ENCODE data around the gene UTP20. TPM values are rescaled to one million over a fixed set of nuclear protein-coding genes. Genes with fewer than 3 reads are reported as not detected.
"Not testable (repeated sequence)": the region's sequence is repeated elsewhere in the genome, so short reads cannot be mapped to it uniquely, and the experiment has no call there.

Gene UTP20
- total RNA-seq, 2 donors from 2014 or later: 7.5 to 8.8 TPM

GRCh38 chr12:101322480-101322879, 42.6 kb downstream of the UTP20 start:
- DNase-seq (no peak), ATAC-seq (no peak)
- intact Hi-C loops (cut with DNase I): no loop called here

DNA sequence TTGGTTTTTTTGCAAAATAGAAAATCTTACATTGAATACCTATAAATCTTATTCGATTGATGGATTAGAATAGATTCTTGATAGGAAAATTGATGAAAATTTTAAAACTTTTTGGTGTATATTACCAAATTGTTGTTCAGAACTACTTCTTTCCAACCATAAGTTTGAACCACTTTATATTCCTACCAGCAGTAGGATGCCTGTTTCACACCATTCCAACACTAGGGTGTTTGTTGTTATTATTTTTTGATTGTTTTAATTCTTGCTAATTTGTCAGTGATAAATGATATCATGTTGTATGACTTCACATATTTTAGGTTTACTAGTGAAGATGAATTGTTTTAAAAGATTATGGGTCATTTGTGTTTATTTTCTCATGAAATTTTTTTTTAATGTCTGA, 43.4 kb downstream of the UTP20 start:
- ATAC-seq: no peak
- intact Hi-C loops (cut with DNase I): no loop called here
- DNase-seq: no peak

- ATAC-seq (no peak), DNase-seq (no peak)
- intact Hi-C loops (cut with DNase I): no loop called here
Measured at GRCh38 chr12:101325590-101325989, 45.7 kb downstream of the UTP20 start.

DNA sequence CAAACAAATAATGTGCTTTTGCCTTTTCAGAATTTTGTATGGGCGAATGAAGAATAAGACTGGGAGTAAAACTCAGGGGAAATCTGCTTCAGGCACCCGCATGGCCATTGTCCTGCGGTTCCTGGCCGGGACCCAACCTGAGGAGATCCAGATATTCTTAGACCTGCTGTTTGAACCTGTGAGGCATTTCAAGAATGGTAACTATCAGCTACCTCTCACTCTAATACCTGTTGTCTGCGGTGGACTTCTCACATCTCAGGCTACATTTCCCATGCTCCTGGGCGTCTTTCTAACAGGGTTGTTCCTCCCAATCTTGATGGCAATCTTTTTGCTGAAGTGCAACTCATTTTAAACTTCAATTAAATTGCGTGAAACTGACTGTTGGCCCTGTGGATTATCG, 47.1 kb downstream of the UTP20 start:
- DNase-seq (no peak), ATAC-seq (no peak)
- intact Hi-C loops (cut with DNase I): no loop called here

- intact Hi-C loops (cut with DNase I): no loop called here
Measured at GRCh38 chr12:101327546-101327945, 47.6 kb downstream of the UTP20 start.

GRCh38 chr12:101328917-101329316, 49.0 kb downstream of the UTP20 start:
- DNase-seq (no peak), ATAC-seq (no peak)
- intact Hi-C loops (cut with DNase I): no loop called here

More at GRCh38 chr12:101327546-101327945, 47.6 kb downstream of the UTP20 start:
- ATAC-seq: no peak
- DNase-seq: no peak

DNA sequence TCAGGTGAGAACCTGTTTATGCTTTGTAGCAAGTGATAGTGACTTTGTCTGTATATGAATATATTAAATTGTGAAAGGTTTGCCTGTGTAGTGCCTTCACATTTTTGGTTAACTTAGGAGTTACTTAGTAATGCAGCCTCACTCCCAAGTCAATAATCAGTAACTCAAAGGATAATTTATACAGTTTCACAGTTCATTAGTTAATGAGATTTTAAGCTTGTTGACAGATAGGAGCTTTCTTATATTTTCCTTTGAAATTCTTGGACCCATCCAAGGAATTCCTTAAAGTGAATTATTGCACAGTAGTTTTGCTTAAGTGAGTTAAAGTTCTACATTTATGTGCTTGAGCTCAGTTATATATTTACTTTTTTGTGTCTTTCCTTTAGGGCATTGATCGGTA, 50.7 kb downstream of the UTP20 start:
- intact Hi-C loops (cut with DNase I): no loop called here
- ATAC-seq (no peak), DNase-seq (no peak)

GRCh38 chr12:101336437-101336836, 56.5 kb downstream of the UTP20 start:
- no peak for ATAC-seq
- DNase-seq: no peak
- intact Hi-C loops (cut with DNase I): no loop called here

DNA sequence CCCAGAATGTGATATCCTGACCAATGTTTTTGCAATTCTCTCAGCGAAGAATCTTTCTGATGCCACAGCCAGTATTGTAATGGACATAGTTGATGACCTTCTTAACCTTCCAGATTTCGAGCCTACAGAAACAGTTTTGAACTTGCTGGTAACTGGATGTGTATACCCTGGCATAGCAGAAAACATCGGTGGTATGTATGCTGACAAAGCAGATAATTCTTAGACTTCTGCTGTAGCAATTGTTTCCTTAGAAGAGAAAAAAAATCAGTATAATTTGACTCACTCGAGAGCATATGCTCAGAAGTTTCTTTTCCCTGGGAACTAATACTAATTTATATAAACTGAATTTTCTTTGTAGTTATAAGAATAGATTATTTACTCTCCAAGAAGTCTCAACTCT, 58.2 kb downstream of the UTP20 start:
- DNase-seq: no peak
- no peak for ATAC-seq
- intact Hi-C loops (cut with DNase I): no loop called here

DNA sequence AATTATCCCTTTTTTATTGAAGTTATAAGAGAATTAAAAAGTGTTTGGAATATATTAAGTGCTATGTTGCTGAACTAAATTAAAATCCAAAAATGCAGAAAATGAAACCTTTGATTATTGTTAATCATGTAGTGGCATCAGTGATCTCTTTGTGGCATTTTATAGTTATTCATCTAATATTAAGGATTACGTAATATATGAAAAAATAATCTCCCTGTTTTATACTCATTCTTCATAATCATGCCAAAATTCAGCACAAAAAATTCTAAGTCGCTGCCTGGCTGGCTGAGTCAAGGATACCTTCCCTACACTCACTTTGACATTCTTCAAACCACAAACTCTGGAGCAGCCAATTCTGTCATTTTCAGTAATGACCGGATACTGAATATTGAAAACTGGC, 64.0 kb downstream of the UTP20 start:
- intact Hi-C loops (cut with DNase I): no loop called here
- DNase-seq (no peak), ATAC-seq (no peak)

DNA sequence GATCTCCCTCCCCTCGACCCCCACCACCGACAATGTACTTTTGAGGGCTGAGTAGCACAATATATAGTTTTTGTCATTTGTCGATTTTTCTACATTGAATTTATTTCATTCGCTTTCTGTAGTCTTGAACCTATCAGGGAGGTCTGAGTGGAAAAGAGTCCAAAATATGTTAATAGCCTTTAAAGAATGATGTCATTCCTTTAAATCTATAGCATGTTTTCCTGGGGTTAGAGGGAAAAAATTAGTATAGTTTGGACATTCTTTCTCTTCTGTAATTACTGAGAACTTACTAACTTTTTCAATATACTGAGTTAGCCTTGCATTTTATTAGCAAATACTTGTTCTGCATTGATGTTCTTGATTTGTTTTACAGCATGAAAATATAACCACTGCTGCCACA, 71.8 kb downstream of the UTP20 start:
- intact Hi-C loops (cut with DNase I): no loop called here
- ATAC-seq (no peak), DNase-seq (no peak)

- intact Hi-C loops (cut with DNase I): no loop called here
- ATAC-seq: no peak
Measured at GRCh38 chr12:101356794-101357193, 76.9 kb downstream of the UTP20 start.

DNA sequence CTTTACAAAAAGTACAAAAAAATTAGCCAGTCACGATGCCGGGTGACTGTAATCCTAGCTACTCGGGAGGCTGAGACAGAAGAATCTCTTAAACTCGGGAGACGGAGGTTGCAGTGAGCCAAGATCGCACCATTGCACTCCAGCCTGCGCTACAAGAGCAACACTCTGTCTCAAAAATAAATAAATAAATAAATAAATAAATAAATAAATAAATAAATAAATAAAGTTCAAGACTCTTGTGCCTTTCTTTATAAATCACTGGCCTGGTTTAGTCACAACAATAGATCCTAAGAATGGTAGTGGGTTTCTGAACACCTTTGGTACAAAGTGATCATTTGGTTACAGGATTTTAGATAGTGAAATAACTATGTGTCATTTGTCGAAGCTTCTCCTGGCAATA, 81.5 kb downstream of the UTP20 start:
- intact Hi-C loops (cut with DNase I): no loop called here
- ATAC-seq (no peak), DNase-seq (no peak)

More at GRCh38 chr12:101356794-101357193, 76.9 kb downstream of the UTP20 start:
- DNase-seq: no peak

- DNase-seq (no peak), ATAC-seq (no peak)
- intact Hi-C loops (cut with DNase I): no loop called here
Measured at GRCh38 chr12:101368016-101368415, 88.1 kb downstream of the UTP20 start.

GRCh38 chr12:101372431-101372830, 92.5 kb downstream of the UTP20 start:
- DNase-seq (no peak), ATAC-seq (no peak)
- intact Hi-C loops (cut with DNase I): no loop called here

DNA sequence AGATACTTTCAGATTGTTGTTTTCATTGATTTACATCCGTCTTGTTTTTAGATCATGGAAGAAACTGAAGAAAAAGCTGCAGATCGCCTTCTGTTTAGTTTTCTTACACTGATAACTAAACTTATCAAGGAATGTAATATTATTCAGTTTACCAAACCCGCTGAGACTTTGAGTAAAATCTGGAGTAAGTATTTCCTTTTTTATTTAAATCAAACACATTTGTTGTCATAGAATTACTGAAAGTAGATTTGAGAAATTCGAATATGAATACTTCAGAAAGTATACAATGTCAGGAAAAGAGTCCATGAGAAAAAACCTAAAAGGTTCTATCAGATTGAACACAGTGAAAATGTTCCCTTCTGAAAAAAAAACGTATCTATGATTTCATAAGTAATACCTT, 95.7 kb downstream of the UTP20 start:
- DNase-seq (no peak), ATAC-seq (no peak)
- intact Hi-C loops (cut with DNase I): no loop called here

- DNase-seq (no peak), ATAC-seq (no peak)
- intact Hi-C loops (cut with DNase I): no loop called here
Measured at GRCh38 chr12:101379149-101379548, 99.2 kb downstream of the UTP20 start.

- DNase-seq; intact Hi-C loops (cut with DNase I); ATAC-seq: not testable (repeated sequence)
Measured at GRCh38 chr12:101391181-101391580, 111.3 kb downstream of the UTP20 start.

GRCh38 chr12:101407049-101407435, 127.1 kb downstream of the UTP20 start:
- intact Hi-C loops (cut with DNase I): no loop called here
- no peak for DNase-seq
- peak in 1 of 2 donors; percentile 2 for ATAC-seq

- intact Hi-C loops (cut with DNase I): no loop called here
- ATAC-seq (peak; percentile 95), DNase-seq (peak; percentile 91)
Measured at GRCh38 chr12:101407436-101408345, 127.8 kb downstream of the UTP20 start, which contains the start of gene ARL1. ARL1 (minus strand) TSS chr12:101407772; CDS start chr12:101407645, 127 bp downstream.

DNA sequence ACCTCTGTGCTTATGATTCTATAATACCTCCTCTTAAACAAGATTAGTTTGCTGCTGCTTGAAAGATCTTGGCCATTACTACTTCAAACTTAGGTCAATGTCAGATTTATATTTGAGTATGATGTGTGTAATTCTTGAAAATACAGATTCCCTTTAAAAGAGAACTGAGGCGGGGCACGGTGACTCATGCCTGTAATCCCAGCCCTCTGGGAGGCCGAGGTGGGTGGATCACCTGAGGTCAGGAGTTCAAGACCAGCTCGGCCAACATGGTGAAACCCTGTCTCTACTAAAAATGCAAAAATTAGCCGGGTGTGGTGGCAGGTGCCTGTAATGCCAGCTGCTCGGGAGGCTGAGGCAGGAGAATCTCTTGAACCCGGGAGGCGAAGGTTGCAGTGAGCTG, 130.3 kb downstream of the UTP20 start:
- ATAC-seq, DNase-seq: not testable (repeated sequence)
- intact Hi-C loops (cut with DNase I): loop anchor here in 1 of 2 donors (5.0 to 10.0 kb wide), 2 partner anchors 345 to 422 kb away; partner anchors contain the start of gene GNPTAB

Data from left cardiac atrium (tissue), 4 donors.